Activated gamma-delta T cell treated with anti-CD3 and anti-CD28 coated beads, Interleukin-2, amount 50 U/mL, for 16 hours (primary cell): ENCODE results near the gene EEFSEC.

Source experiments
- DNase-seq: peaks from one replicate; pipeline ENCODE4 v3.0.0-alpha.2; 2020; ENCODE audit warnings: low read depth

EEFSEC gene

GRCh38 chr3:128334766-128335165 is 181.5 kb downstream of the EEFSEC start:
- DNase-seq: no peak

GRCh38 chr3:128335621-128336296 is 182.5 kb downstream of the EEFSEC start:
- DNase-seq: no peak

DNA sequence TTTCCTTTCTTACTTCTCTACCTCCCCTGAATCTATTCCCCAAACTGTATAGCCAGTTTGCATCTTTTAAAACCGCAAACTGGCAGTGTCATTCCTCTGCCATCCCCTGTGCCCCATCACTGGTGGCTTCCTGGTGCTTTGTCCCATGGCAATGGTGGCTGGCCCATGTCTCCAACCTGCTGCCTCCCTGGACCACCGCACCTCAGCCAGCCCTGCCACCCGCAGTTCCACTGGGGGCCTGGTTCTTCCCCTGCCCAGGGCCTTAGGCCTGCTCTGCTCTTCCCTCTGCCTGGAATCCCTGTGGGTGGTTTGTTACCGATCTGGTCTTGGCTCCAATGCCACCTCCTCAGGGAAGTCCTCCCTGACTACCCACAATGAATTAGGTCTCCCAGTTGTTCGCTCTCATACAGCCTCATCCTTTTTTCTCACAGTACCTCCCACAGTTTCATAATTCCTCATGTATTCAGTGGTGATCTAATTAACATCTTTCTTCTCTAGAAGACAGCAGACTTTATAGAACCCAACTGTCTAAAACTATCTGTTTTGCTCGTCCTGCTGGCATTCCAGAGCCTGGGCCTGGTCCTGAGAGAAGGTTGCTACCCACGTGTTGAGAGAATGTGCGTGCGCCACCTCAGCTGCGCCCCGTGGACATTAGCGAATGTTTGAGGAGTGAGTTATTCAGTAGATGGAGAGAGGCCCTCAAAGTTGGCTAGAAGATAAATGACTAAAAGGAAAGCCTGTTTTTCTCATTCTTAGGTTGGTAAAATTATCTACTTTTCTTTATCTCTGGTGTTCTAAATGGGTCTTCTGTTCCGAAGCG is 183.3 kb downstream of the EEFSEC start:
- DNase-seq: no peak

GRCh38 chr3:128337305-128337704 is 184.0 kb downstream of the EEFSEC start:
- no peak for DNase-seq

- no peak for DNase-seq
Measured at GRCh38 chr3:128338536-128339330, 185.5 kb downstream of the EEFSEC start.

DNA sequence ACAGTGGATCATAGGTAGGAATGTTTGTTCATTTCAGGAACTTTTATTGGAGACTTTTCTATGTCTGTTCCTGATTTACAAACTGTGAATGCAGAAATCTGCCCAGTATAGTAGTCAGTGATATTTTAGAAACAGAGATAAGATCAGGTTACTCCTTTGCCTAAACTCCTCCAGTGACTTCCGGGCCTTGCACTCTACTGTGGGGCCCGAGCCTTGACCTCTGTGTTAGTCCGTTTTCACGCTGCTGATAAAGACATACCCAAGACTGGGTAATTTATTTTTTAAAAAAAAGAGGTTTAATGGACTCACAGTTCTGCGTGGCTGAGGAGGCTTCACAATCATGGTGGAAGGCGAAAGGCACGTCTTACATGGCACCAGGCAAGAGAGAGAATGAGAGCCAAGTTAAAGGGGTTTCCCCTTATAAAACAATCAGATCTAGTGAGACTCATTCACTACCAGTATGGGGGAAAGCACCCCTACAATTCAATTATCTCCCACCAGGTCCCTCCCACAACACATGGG is 186.3 kb downstream of the EEFSEC start:
- no peak for DNase-seq

DNA sequence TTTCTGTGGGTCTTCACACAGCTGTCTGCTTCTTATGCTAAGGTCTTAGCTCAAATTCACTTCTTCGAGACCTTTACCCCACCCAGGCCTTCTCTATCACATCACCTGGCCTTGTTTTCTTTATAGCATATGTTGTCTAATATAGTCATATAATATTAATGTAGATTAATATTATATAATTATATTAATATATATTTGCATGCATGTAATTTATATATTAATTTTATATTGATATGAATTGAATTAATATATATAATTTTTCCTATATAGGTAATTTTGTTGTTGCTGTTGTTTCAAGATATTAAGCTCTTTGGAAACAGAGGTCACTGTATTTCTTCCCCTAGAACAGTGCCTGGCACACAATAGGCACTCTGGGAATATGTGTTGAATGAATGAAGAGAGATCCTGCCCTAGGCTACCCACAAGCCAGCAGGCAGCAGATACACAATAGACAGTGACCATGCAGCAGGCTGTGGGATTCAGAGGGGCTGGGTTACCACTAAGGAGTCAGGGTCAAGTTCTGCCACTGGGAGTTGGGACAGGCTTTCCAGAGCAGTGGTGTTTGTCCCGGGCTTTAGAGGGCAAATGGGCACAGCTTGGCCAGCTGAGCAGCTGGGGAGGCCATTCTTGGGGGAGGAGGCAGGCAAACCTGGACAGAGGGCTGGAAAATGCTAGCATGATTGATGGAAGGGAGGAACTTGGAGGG is 187.1 kb downstream of the EEFSEC start:
- no peak for DNase-seq

- no peak for DNase-seq
Measured at GRCh38 chr3:128340904-128341555, 187.7 kb downstream of the EEFSEC start.

DNA sequence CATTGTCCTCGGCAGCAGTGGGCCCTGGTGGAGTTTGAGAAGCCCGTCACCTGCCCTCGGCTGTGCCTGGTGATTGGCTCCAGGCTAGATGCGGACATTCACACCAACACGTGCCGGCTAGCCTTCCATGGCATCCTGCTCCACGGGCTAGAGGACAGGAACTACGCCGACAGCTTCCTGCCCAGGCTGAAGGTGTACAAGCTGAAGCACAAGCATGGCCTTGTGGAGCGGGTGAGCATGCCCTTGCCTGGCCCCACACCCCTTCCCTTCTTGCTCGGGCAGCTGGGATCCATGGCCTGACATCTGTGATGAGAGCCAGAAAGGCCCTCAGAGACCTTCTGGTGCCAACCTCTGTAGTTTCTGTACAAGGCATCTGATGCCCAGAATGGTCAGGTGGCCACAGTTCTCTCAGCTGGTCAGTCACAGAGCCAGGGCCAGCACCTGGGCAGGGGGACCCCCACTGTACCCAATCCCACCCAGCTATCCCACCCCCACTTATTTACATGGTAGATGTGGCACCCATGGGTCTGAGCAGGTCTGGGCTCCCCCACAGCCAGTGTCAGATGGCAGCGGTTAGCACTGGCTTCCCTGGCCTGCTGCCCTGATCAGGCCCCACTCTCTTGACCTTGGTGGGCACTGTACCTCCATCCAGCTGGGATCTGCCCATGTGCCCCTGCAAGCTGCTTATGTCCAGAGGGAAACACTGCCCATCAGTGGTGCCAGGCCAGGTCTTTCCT is 188.5 kb downstream of the EEFSEC start:
- no peak for DNase-seq

GRCh38 chr3:128342701-128343180 is 189.5 kb downstream of the EEFSEC start:
- DNase-seq: no peak

DNA sequence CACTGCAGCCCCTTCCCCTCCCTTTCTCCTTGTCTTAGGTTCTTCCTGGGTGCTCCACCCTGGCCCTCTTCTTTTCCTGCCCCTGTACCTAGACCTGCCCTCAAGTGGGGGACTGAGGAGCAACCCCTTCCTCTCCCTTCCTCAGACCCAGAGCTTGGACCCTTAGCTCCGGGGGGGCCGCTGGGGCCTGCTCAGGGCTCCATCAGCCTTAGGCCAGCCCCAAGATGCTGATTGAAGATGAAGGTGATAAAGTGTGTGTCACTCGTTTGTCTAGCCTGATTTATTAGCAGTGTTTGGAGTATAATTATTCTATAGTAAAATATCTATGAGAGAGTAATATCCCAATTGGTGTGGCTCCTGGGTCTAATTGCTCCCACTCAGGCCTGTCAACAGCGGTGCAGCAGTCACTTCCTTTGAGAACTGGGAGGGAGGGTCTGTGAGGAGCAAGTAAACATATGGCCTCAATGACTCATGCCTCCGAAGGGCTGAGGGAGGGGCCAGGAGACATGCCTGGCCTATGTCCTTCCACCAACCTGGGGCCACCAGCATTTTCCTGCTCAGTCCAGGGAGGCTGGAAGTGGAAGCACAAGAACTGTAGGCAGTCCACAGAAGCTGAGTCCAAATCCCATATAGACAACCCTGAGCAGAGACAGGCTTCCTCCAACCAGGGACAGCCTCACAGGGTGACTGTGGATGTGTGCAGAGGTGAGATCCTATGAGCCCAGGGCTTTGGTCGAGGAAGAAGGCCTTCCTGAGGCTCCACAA is 190.2 kb downstream of the EEFSEC start:
- DNase-seq: no peak

DNA sequence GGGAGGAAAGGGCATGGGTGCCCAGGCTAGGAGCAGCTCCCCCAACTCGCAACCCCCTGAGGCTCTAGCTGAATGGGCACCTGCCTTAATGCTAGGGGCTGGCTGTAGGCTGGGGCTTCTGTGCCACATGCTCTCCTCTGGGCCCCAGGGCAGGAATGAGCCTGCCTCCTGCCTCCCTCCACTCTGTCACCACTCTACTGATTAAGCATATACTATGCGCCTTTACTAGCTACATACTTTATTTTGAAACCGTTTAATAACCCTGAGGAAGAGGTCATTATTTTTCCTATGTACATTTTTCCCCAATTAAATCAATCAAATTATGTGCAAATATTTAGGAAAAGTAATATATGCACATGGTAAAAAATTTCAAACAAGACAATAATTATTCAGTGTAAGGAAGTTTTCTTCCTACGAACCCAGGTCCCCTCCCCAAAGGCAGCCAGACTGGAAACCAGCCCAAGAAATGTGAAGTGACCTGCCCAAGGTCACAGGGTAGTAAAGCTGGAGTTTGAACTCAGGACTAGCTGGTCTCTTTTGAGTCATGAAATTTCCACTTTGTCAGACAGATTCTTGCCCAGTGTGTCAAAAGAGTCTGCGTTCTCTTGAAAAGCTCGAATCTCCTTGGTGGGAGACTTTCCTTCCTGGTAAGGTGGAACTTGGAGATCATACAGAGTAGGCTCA is 190.9 kb downstream of the EEFSEC start:
- DNase-seq: no peak

DNA sequence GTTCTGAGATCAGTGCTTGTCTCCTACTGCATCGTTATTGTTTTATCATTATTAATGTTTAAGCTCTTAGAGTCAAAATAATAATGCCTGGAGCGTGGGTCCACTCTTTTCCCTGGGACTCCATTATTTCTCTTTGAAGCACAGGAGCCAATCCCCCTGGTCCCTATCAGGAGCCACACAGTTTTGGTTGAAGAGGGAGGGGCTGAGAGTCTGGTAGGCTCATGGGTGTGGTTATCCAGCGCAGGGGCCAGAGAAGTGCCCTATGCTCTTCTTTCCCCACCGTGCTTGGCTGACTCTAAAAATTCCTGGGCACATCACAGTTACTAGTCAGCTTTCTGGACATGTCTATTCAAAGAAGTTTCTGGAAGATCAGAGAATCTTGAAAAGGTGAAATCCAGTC is 191.9 kb downstream of the EEFSEC start:
- no peak for DNase-seq

DNA sequence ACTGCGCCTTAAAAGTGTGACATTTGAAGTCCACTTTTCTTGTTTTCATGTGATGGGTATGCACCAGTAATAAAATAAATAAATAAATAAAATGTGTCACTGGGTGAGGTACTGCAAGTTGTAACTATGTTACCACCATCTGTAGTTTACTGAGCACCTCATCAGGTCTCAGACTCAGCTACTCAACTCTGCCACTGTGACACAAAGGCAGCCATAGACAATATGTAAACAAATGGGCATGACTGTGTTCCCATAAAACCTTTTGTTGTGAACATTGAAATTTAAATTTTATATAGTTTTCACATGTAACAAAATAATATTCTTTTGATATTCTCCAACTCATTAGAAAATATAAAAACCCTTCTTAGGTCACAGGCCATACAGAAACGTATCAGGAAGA is 193.3 kb downstream of the EEFSEC start:
- DNase-seq: no peak

DNA sequence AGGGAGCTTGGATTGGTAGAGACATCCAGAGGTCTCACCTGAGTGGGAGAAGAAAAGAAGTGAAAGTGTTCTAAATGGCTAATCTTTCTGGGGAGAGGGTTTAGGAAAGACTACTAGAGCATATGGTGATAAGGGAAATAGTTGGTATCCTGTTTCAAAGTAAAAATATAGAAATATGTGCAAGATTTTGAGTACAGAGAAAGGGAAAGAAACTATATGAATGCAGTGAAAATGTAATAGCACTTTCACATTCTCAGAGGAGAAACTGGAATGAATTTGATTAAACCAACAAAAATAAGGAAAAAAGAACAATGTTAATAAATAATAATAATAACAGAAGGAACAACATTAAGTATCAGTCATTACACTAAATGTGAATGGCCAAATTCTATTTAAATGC is 194.0 kb downstream of the EEFSEC start:
- DNase-seq: no peak

DNA sequence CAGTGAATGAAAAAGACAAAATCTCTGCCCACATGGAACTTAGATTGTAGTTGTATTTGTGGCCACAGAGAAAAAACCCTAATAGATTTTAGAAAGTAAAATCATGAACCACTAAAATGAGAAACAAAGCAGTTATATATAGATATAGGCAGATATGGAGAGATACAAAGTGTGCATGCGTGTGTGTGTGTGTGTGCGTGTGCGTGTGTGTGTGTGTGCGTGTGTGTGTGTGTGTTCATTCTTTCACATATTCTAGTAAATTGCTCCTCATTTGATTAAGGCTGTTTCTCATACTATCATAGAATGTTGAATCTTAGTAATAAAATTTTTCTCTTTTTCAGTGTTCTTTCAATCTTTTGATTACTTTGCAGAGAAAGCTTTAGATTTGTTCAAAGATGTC is 194.8 kb downstream of the EEFSEC start:
- DNase-seq: no peak

DNA sequence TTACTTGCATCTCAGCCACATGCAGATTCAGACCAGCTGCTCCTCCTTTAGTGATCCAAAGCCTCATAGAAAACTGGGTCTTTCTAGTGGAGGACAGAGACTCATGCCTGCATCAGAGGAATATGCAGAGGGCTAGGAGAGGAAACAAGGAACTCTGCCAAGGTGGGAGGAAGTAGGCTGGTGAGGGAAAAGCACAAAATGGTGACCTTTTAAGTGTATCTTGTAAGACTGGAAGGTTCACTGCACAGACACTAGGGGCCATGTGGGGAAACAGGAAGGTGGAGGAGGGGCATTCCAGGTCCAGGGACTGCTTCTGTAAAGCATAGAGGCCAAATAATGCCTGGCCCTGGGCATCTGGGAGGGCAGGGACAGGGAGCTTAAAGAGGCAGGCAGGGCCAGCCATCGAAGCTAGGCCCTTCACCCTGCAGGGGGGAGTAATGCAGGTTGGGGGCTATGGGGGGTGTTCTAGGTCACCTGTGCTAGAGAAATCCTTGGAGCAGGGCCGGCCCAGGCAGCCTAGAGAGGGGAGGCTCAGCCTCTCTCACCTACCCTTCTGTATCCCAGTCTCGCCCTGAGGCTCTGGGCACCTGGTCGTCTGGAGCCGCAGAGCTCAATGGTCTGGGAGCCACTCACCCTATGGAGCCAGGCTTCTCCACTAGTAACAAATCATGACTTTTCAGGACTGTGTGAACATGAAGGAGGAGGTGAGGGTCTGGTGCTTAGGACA is 195.7 kb downstream of the EEFSEC start:
- no peak for DNase-seq

DNA sequence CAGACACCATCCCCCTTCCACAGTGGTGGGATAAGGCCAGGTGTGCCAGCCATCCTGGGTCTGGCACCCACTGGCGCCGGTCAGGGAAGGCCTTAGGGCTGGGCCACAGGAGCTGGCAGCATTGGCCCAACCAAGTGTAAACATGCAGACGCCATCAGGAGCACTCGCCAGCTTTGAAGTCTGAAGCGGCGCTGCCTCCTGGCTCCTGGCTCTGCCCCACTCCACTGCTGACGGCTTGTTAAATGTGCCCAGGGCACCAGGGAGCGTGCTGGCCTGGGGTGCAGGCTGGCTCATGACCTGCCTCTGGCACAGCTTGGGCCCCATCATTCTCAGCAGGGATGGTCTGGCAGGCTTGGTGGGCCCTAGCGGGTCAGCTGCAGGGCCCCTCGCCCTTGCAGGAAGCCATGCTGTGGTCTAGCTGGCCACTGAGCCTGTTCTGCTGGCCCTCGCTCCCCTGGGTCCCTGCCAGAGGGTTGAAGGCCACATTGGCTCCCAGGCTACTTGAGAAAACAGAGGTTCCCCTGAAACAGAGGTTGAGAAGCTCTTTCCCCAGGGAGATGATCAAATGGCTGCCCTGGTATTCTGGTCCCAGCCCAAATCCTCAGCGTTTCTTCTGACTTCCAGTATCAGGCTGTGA is 196.8 kb downstream of the EEFSEC start:
- no peak for DNase-seq
